Adrenal gland (tissue), 12 donors: ENCODE measurements around the gene LARGE1. TPM values are rescaled to one million over a fixed set of nuclear protein-coding genes. Genes with fewer than 3 reads are reported as not detected.

Experiments used
- DNase-seq, 7 donors: peaks; one replicate each; pipeline ENCODE4 v3.0.0-alpha.2; 2019 to 2020
- H3K27ac ChIP-seq, 5 donors: fragments of 200-600 bp; sonication (generic) in 4 of 5; 1 replicate in 3 of 5; 2 replicates in 2 of 5; pipeline versions ENCODE4 v1.5.1 to v1.8.0; 2016 to 2020; ENCODE audit warnings: mild to moderate bottlenecking in 1 of 5
- H3K27me3 ChIP-seq: fragments of 200-600 bp; 2 replicates; pipeline ENCODE4 v1.8.0; 2021
- H3K36me3 ChIP-seq, 2 donors: fragments of 200-600 bp; replicated peaks in 1 of 2; 1 replicate in 1 of 2; 2 replicates in 1 of 2; pipeline versions ENCODE4 v1.5.1 to v1.8.0; 2018 to 2022
- H3K4me1 ChIP-seq, 2 donors: fragments of 200-600 bp; replicated peaks in 1 of 2; 1 replicate in 1 of 2; 2 replicates in 1 of 2; pipeline versions ENCODE4 v1.5.1 to v1.8.0; 2018 to 2021
- H3K4me3 ChIP-seq, 4 donors: fragments of 200-600 bp; sonication (generic) in 3 of 4; one replicate each; pipeline ENCODE4 v1.5.1; 2016 to 2018
- H3K9me3 ChIP-seq, 3 donors: fragments of 200-600 bp; sonication (generic) in 1 of 3; replicated peaks in 1 of 3; 1 replicate in 2 of 3; 2 replicates in 1 of 3; pipeline versions ENCODE4 v1.5.1 to v1.8.0; 2016 to 2021
- POLR2A ChIP-seq, 2 donors: fragments of 450-650 bp; IDR thresholded peaks; one replicate each; pipeline ENCODE4 v1.6.1; 2017; ENCODE audit warnings: antibody characterized with exemption in 2 of 2, mild to moderate bottlenecking in 2 of 2, moderate library complexity in 1 of 2
- WGBS, 4 donors: extraction: QIAGEN DNeasy Blood & Tissue Kit in 2 of 4; methylation state at CpG; one replicate each; pipeline versions ENCODE4 v1.1.5 to v1.1.7; 2013 to 2017; 5-methylcytosine and 5-hydroxymethylcytosine counted together
- intact Hi-C, 2 donors: fragments of 100-400 bp; cut with DNase I; formaldehyde crosslinking; loops; one replicate each; pipeline versions ENCODE4 v1.14.1 to v1.15.0; 2022 to 2023
- polyA plus RNA-seq, 3 donors: library from polyadenylated mRNA; stranded (reverse); fragments of 200-250 nt in 2 of 3; fragments of 350-450 nt in 1 of 3; fragmentation: Illumina TruSeq in 1 of 3; extraction: RNeasy Lipid Tissue Mini Kit (QIAGEN cat#74804) in 1 of 3; gene quantifications; one replicate each; pipeline ENCODE4 v1.2.3, GENCODE V29; 2013 to 2014
- total RNA-seq, 9 donors: library from RNA; depleted of rRNA in 4 of 9; stranded (reverse); fragments of >200 nt in 4 of 9; fragments of 120-200 nt in 1 of 9; fragmentation: NEBNext Ultra II Directional in 1 of 9; extraction: Animal tissue kit (Norgen Biotek cat#: 25700) in 1 of 9; gene quantifications; one replicate each; pipeline versions ENCODE4 v1.1.0 to v1.2.4, GENCODE V29; 2013 to 2023
- TF ChIP-seq, protein P1 (sequence below), 6 experiments: fragments of 450-650 bp in 4 of 6; fragments of 200-600 bp in 2 of 6; sonication (generic) in 1 of 6; IDR thresholded peaks; 1 replicate in 5 of 6; 2 replicates in 1 of 6; pipeline versions ENCODE4 v1.5.1 to v1.8.0; 2016 to 2021; ENCODE audit warnings: antibody characterized with exemption in 6 of 6, mild to moderate bottlenecking in 2 of 6, moderate library complexity in 1 of 6
- donor health status: healthy with polysubstance abuse.
- donor health status: Bipolar disorder and iron deficiency.
- donor health status: DM: yes; HTN: yes; CAD: no.
- donor health status: DM: no; HTN: no; CAD: no.
- donor health status: DM: no; HTN: no; CAD: no.
- donor health status: DM: yes; HTN: yes; CAD: no.

LARGE1 gene
- total and polyA plus RNA-seq, 12 donors = 3.4 to 67.6 (median 30.6) TPM

DNA sequence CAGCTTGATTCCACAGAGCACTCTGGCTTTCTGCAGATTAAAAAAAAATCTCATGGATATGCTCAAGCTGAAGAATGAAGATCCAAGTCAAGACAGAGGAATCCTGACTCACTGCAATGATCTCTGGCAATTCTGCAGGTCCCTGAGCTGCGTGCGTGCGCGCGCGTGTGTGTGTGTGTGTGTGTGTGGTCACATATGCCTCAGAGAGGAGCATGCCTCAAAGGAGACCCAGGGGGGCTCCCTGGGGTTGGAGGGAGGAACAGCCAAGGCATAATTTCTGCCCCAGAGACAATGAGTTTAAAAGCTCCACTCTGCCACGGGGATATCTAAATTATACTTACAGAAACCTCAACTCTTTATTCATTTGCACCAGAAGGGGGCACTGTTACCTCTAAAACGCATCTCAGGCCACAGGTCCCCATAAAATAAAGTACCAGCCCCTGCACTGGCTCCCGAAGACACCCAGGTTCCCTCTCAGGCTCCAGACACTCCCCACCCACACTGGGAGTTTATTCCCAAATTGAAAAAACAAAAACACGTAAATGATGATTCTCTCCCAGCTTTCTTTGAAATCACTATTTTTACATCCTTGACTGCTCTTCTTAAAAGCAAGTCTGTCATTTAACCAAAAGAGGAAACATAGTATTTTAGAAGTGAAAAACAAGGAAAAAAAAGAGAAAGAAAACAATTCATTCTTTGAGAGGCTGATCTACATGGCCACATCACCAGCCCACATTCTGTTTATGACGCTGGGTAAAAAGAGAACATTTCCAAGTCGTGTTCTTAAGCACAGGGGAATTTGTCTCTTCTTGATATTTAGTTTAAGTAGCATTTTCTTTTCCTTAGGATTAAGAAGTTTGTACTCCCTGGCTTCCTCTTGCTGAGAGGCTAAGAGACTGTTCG, 401.0 kb downstream of the LARGE1 start:
- H3K27me3 ChIP-seq = no peaks in the 10 kb centered on the region
- WGBS, 4 donors = 35 to 42% (median 38%) methylated on average over 13 of the region's 13 CpGs
- H3K36me3 ChIP-seq = no peaks in the 10 kb centered on the region
- intact Hi-C loops = loop anchor here in 1 of 2 donors (10.0 kb wide), 2 partner anchors 215 to 595 kb away; no protein-coding TSS in a partner anchor
- no peaks in the 10 kb centered on the region for H3K4me1 ChIP-seq
- no peak for TF ChIP-seq POLR2A (IDR thresholded peaks at IDR 0.05)
- TF ChIP-seq, protein P1, sequence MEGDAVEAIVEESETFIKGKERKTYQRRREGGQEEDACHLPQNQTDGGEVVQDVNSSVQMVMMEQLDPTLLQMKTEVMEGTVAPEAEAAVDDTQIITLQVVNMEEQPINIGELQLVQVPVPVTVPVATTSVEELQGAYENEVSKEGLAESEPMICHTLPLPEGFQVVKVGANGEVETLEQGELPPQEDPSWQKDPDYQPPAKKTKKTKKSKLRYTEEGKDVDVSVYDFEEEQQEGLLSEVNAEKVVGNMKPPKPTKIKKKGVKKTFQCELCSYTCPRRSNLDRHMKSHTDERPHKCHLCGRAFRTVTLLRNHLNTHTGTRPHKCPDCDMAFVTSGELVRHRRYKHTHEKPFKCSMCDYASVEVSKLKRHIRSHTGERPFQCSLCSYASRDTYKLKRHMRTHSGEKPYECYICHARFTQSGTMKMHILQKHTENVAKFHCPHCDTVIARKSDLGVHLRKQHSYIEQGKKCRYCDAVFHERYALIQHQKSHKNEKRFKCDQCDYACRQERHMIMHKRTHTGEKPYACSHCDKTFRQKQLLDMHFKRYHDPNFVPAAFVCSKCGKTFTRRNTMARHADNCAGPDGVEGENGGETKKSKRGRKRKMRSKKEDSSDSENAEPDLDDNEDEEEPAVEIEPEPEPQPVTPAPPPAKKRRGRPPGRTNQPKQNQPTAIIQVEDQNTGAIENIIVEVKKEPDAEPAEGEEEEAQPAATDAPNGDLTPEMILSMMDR (IDR thresholded peaks at IDR 0.05) = peak; percentile 54 to 81 (median 70)
- no peak overlapping the region for H3K4me3 ChIP-seq
- no peaks in the 10 kb centered on the region for H3K9me3 ChIP-seq
- no peak overlapping the region for H3K27ac ChIP-seq
- DNase-seq = peak in 6 of 7 donors; percentile 26 to 67 (median 52)

DNA sequence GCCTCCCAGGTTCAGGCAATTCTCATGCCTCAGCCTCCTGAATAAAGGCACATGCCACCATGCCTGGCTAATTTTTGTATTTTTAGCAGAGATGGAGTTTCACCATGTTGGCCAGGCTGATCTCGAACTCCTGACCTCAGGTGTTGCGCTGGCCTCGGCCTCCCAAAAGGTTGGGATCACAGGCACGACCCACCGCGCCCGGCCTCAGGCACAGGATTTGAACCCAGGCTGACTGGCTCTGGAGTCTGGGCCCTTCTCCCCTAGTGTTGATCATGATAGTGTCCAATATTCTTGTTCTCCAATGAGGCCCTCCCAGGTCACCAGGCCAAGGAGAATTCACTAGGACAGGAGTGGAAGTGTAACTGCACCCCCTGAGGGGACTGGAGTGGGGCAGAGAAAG, 401.9 kb downstream of the LARGE1 start:
- no peaks in the 10 kb centered on the region for H3K27me3 ChIP-seq
- intact Hi-C loops = loop anchor here in 1 of 2 donors (10.0 kb wide), 2 partner anchors 214 to 596 kb away; no protein-coding TSS in a partner anchor
- DNase-seq = no peak
- no peaks in the 10 kb centered on the region for H3K36me3 ChIP-seq
- H3K27ac ChIP-seq = no peak overlapping the region
- no peak overlapping the region for H3K4me3 ChIP-seq
- TF ChIP-seq, protein P1 (IDR thresholded peaks at IDR 0.05) = no peak
- TF ChIP-seq POLR2A (IDR thresholded peaks at IDR 0.05) = no peak
- 87 to 98% (median 94%) methylated on average over 3 to 7 of the region's 7 CpGs for WGBS, 4 donors
- no peaks in the 10 kb centered on the region for H3K4me1 ChIP-seq
- H3K9me3 ChIP-seq = no peaks in the 10 kb centered on the region

DNA sequence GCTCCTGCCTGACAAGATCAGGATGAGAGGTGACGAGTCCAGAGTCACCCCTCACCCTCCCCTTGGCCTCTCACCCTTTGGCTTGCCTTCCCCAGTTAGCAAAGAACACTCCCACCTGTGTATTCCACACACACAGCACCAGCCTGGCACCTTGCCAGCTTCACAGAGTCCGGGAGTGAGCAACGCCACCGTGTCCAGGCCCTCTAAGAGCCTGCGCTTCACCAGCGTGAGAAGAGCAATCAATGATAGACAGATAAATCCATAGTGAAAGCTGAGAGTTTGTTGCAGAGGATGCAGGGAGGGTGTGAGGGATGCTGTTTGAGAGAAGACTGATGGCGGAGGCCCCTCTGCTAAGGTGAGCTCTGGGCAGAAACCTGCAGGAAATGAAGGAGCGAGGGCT, 404.5 kb downstream of the LARGE1 start:
- H3K27me3 ChIP-seq = no peaks in the 10 kb centered on the region
- intact Hi-C loops = loop anchor here in 1 of 2 donors (10.0 kb wide), 2 partner anchors 211 to 599 kb away; no protein-coding TSS in a partner anchor
- H3K27ac ChIP-seq = no peak overlapping the region
- no peaks in the 10 kb centered on the region for H3K4me1 ChIP-seq
- no peak overlapping the region for H3K4me3 ChIP-seq
- WGBS, 4 donors = 64 to 79% (median 73%) methylated on average over 8 of the region's 8 CpGs
- TF ChIP-seq, protein P1 (IDR thresholded peaks at IDR 0.05) = no peak
- TF ChIP-seq POLR2A (IDR thresholded peaks at IDR 0.05) = no peak
- H3K9me3 ChIP-seq = no peaks in the 10 kb centered on the region
- no peaks in the 10 kb centered on the region for H3K36me3 ChIP-seq
- DNase-seq = no peak
